ENCODE results near the gene KERA.

GRCh38 chr12:91103101-91103500 is 45.3 kb upstream of the KERA start:
- no peak for TF ChIP-seq CTCF (IDR thresholded peaks at IDR 0.05)
- no peak for TF ChIP-seq POLR2A (IDR thresholded peaks at IDR 0.05)
- TF ChIP-seq EP300 (IDR thresholded peaks at IDR 0.05) = no peak
